GM12891 (cell line): ENCODE measurements around the gene INMT.

Source experiments
- DNase-seq: peaks from one replicate; pipeline ENCODE4 v3.0.0; 2011; ENCODE audit warnings: low spot score; ENCODE audit not compliant: insufficient read length
- FAIRE-seq: peaks from 2 replicates; lab custom pipeline; 2011; peaks lifted over from hg19 to GRCh38; lab: Jason Lieb, UNC
- PAX5 ChIP-seq: IDR thresholded peaks from 2 replicates; pipeline ENCODE4 v1.6.1; 2011; ENCODE audit warnings: low read length, moderate library complexity, mild to moderate bottlenecking; ENCODE audit not compliant: insufficient read depth, severe bottlenecking
- POLR2A ChIP-seq: IDR thresholded peaks from 2 replicates; pipeline ENCODE4 v1.6.1; 2011; ENCODE audit warnings: low read depth, low read length, control low read depth
- POLR2AphosphoS5 ChIP-seq: IDR thresholded peaks from 2 replicates; pipeline ENCODE4 v1.6.1; 2011; ENCODE audit warnings: low read depth, low read length, control low read depth
- POU2F2 ChIP-seq: IDR thresholded peaks from 2 replicates; pipeline ENCODE4 v1.6.1; 2011; ENCODE audit warnings: low read depth, mild to moderate bottlenecking, control low read depth, low read length, moderate library complexity
- SPI1 ChIP-seq: IDR thresholded peaks from 2 replicates; pipeline ENCODE4 v1.6.1; 2011; ENCODE audit warnings: low read depth, low read length, control low read depth
- TAF1 ChIP-seq: IDR thresholded peaks from 2 replicates; pipeline ENCODE4 v1.6.1; 2011; ENCODE audit warnings: low read depth, low read length, control low read depth

INMT gene

DNA sequence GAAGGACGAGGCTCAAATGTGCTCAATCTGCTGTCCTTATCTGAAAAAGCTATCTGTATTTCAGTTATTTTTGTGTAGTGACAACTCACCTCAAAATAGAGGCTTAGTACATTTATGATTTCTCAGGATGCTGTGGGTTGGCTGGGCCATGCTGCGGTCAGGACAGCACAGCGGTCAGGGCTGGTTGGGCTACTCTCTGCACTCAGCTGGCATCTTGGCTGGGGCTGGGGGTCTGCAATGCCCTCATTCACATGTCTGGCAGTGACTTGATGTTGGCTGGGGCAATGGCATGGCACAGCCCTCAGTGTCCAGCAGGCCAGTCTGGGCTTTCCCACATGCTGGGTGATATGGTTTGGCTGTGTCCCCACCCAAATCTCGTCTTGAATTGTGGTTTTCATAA, 15.6 kb upstream of the INMT start:
- FAIRE-seq: no peak
- DNase-seq: no peak
- TF ChIP-seq POU2F2 (no peak), SPI1 (no peak), PAX5 (no peak), POLR2A (no peak), POLR2AphosphoS5 (no peak), TAF1 (no peak)

DNA sequence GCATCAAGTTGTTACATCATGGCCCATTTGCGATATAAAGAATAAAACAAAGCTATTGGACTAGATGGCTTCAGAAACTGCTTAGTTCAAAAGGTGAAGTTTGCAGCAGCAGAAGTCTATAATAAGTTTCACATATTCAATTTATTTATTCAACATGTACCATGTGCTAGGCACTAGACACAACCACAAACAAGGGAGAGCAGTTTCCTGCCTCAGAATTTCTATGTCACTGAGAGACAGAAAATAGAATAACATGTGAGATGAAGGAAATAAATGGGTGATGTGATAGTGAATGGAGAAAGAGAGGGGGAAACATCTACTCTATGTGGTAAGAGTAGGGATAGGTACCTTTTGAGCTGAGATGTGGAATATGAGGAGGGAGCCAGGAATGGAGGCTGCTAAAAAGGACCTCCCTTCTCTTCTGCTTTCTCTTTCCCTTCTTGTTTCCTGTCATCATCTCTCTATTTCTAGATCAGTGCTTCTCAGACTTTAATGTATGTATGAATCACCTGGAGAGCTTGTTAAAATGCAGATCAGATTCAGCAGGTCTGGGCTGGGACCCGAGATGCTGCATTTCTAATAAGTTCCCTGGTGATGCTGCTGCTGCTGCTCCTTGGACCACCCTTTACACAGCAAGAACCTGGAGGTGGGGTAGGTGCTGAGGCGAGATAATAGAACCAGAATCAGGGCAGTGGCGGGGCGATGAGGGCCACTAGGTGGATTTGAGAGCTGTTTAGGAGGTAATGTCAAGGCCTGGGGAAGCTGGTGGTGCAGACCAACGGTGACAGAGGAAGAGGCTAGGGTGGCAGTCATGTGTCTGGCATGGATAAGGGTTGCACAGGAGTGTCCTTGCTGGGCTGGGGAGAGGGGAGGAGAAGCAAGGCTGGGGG, 13.7 kb upstream of the INMT start:
- TF ChIP-seq TAF1 (no peak), POU2F2 (no peak)
- DNase-seq (no peak), FAIRE-seq (no peak)

DNA sequence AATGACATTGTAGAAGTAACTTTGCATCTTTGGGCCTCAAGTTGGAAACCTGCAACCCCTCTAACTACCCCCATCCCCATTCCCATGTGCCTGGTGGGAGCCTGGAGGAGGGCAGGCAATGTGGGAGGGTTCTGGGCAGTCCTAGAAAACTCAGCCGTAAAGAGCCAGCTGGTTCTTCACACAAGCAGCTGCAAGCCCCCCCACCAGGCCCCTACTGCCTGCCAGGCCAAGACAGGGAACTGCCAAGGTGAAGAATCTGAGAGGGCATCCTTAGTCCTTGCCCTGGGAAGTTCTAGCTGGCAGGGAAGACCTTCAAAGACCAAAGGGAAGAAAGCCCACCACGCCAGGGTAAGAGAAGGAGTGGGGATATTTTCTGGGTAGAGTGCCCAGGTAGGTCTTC, 12.2 kb upstream of the INMT start:
- DNase-seq: no peak
- no peak for FAIRE-seq
- TF ChIP-seq SPI1 (no peak), TAF1 (no peak), POU2F2 (no peak), PAX5 (no peak), POLR2A (no peak), POLR2AphosphoS5 (no peak)

DNA sequence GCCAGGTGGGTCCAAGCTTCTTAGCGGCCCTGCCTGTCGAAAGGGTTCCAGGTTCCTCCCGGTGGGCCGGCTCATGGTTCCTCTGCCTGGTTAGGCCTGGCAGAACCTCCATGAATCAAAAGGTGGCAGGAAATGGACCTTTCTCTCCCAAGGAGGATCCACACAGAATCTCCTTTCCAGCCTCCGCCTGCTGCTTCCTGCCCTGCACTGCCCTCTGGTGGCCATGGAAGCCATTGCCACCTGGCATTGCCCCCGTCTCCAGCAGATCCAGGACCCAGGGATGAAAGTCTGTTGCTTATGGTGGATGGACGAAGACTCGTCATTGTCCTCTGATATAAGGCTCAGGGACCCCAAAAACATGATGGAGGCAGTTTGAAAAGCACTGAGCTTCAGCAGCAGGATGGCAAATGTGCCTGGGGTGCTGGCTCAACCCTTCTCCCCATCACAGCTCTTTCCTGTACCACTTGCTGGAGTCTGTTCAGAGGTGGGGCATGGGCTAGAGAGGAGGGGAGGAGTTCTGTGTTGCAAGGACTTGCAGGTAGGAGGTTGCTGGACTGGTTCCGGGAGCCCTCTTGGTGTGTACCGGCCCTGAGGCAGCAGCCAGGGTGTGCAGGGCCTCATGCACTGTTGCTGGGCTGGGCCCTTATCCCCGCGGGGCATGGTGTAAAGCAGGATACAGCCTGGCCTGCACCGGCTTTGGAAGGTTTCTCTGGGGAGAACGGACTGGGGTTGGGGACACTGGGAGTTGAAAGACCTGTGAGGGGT, 11.3 kb upstream of the INMT start:
- FAIRE-seq (peak; percentile 86), DNase-seq (peak; percentile 86)
- no peak for TF ChIP-seq POLR2A
- no peak for TF ChIP-seq POLR2AphosphoS5
- no peak for TF ChIP-seq TAF1
- TF ChIP-seq SPI1: no peak
- no peak for TF ChIP-seq POU2F2
- no peak for TF ChIP-seq PAX5

DNA sequence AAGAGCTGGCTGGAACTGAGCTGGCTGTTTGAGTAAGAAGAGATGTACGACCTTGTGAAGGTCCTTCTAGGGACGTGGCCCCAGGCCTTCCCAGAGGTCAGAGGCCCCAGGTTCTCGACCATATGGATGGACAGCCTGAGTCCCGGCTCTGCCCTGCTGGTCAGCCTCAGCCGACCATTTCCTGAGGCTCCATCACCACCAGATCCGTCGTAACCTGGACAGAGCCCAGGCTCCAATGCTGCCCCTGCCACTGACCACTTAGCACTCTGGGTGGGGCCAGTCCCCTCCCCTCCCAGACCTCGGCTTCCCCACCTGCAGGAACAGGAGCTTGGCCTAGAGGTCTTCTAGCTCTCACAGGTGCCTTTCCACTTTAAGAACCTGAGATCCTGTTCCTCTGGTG, 10.6 kb upstream of the INMT start:
- no peak for FAIRE-seq
- TF ChIP-seq PAX5 (no peak), POLR2A (no peak), POU2F2 (no peak), TAF1 (no peak), SPI1 (no peak), POLR2AphosphoS5 (no peak)

DNA sequence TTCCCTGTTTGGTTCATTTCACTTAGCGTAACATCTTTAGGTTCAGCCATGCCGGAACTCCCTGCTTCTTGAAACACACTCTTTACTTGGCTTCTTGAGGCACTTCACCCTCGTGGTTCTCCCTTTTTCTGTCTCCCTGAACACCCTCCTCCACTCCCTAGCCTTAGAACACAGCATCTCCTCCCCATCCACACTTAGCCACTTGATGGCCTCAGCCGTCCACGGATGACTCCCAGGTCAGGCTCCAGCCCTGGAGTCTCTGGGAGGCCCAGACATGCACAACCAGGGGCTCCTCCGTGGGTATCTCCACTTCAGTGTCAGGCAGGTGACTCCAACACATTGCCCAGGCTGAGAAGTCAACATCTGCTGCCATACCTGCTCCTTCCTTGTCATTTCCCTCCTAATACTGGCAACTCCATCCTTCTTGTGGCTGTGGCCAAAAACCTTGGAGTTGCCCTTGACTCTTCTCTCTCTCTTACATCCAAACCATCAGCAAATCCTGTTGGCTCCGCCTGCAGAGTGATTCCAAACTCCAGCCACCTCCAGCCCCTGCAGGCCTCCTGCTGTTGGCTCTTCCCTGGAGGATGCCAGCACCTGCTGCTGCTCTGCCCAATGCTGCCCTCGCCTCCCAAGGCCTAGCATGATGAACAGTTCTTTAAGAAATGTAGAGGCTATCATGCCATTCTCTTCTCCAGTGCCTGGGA, 8.4 kb upstream of the INMT start:
- TF ChIP-seq TAF1: no peak
- no peak for TF ChIP-seq POLR2A
- no peak for TF ChIP-seq PAX5
- no peak for TF ChIP-seq POU2F2
- TF ChIP-seq SPI1: no peak
- TF ChIP-seq POLR2AphosphoS5: no peak
- DNase-seq (no peak), FAIRE-seq (no peak)

More for the DNA sequence above, 10.6 kb upstream of the INMT start:
- DNase-seq: no peak

DNA sequence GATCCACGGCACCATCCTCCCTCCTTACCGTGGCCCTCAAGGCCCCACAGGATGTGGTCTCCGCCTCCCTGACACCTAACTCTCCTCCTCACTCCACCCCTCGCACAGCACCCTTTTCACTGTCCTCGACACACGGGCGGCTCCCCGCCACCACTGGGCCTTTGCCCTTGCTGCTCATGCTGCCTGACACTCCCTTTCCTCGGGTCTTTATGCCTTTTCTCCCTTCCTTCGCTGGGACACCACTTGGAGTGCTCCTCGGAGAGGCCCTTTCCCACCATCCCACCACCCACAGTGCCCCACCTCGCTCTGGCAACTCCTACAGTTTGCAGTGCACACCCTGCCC, 7.9 kb upstream of the INMT start:
- FAIRE-seq (no peak), DNase-seq (no peak)
- TF ChIP-seq SPI1 (no peak), PAX5 (no peak), TAF1 (no peak), POU2F2 (no peak), POLR2AphosphoS5 (no peak), POLR2A (no peak)

DNA sequence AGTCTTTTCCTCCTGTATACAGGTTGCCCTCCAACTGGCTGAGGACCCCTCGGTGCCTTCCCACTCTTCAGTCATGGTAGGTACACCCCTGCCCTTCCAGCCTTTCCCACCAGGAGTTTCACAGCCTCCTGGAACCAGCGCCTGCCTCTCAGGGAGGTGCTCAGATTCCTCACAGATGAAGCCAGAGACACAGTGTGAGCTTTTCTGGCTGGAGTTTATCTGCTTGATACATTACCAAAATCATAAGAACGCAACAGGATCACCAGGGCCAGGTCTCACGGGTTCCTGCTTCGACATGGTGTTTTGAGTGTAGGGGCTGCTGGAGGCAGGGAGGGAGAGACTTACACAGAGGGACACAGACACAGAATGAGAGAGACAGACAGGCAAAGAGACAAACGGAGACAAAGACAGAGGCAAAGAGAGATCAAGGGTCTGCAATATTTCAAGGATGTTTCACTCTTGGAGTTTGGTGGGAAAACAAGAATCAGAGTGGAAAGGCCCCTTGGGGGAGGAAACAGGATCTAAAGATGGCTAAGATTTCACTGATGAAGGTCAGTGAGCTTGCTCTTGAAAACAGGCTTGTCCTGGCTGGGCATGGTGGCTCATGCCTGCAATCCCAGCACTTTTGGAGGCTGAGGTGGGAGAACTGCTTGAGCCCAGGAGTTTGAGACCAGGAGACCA, 6.5 kb upstream of the INMT start:
- DNase-seq (no peak), FAIRE-seq (no peak)
- no peak for TF ChIP-seq SPI1
- no peak for TF ChIP-seq POLR2A
- no peak for TF ChIP-seq PAX5
- TF ChIP-seq POLR2AphosphoS5: no peak
- TF ChIP-seq TAF1: no peak
- TF ChIP-seq POU2F2: no peak

DNA sequence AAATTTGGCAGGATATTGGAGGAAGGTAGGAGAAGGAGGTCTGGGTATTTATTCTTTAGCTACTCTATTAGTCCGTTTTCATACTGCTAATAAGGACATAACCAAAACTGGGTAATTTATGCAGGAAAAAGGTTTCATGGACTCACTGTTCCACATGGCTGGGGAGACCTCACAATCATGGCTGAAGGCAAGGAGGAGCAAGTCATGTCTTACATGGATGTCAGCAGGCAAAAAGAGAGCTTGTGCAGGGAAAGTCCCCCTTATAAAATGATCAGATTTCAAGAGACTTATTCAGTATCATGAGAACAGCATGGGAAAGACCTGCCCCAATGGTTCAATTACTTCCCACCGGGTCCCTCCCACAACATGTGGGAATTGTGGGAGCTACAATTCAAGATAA, 1.9 kb upstream of the INMT start:
- TF ChIP-seq PAX5: no peak
- no peak for TF ChIP-seq POLR2A
- TF ChIP-seq POU2F2: no peak
- TF ChIP-seq TAF1: no peak
- TF ChIP-seq SPI1: no peak
- TF ChIP-seq POLR2AphosphoS5: no peak
- DNase-seq: no peak
- no peak for FAIRE-seq
